Heart left ventricle (tissue), 13 donors: ENCODE results near the gene CD1C.

Experiments
- POLR2A ChIP-seq, 2 donors: fragments of 450-650 bp; IDR thresholded peaks; one replicate each; pipeline ENCODE4 v1.6.1; 2017; ENCODE audit warnings: antibody characterized with exemption in 2 of 2, mild to moderate bottlenecking in 2 of 2, moderate library complexity in 2 of 2
- TF ChIP-seq, protein P1 (sequence below), 12 donors: fragments of 200-600 bp; sonication (generic) in 4 of 12; IDR thresholded peaks; one replicate each; pipeline versions ENCODE4 v1.5.0 to v1.8.0; 2018 to 2022; ENCODE audit warnings: antibody characterized with exemption in 12 of 12, mild to moderate bottlenecking in 5 of 12
- donor health status: ischemic (EF 13 %, LVEDD 7.1; RV severe dilation, severe dysfunction).
- donor health status: DM: no; HTN: yes; CAD: no.
- donor health status: DM: no; HTN: no; CAD: no.
- donor health status: ischemic (EF 25% LVEDD 6.9; RV normal size, moderate dysfunction).
- donor health status: ischemic (EF 25% LVEDD 5.7; RV mildly dilated, moderate dysfunction).
- donor health status: ischemic (EF 35%, LVEDD 5.7; RV mildly dilated, moderate dysfunction).
- donor health status: nonischemic (EF 11% LVEDD 7.7; RV severe dilation, severe dysfunction).
- donor health status: DM: yes; HTN: yes; CAD: no.
- donor health status: PGD.
- donor health status: ischemic (EF 29% LVEDD 5.4; RV normal size, mild dysfunction).
- donor health status: nonischemic (EF 23%, LVEDD 6.1; RV moderate dilation, normal function).

DNA sequence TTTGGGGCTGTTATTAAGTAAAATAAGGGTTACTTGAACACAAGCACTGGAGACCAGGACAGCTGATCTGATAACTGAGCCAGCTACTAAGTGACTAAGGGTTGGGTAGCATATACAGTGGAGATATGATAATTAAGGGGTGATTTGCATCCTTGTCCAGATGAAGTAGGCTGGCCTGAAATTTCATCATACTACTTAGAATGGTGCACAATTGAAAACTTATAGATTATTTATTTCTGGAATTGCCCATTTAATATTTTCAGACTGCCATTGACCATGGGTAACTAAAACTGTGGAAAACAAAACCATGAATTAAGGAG lies 45.5 kb downstream of the CD1C start:
- TF ChIP-seq POLR2A (IDR thresholded peaks at IDR 0.05), result no peak
- TF ChIP-seq, protein P1, sequence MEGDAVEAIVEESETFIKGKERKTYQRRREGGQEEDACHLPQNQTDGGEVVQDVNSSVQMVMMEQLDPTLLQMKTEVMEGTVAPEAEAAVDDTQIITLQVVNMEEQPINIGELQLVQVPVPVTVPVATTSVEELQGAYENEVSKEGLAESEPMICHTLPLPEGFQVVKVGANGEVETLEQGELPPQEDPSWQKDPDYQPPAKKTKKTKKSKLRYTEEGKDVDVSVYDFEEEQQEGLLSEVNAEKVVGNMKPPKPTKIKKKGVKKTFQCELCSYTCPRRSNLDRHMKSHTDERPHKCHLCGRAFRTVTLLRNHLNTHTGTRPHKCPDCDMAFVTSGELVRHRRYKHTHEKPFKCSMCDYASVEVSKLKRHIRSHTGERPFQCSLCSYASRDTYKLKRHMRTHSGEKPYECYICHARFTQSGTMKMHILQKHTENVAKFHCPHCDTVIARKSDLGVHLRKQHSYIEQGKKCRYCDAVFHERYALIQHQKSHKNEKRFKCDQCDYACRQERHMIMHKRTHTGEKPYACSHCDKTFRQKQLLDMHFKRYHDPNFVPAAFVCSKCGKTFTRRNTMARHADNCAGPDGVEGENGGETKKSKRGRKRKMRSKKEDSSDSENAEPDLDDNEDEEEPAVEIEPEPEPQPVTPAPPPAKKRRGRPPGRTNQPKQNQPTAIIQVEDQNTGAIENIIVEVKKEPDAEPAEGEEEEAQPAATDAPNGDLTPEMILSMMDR (IDR thresholded peaks at IDR 0.05), result no peak
